Left ventricle myocardium inferior (tissue), 1 donor: ENCODE measurements around the gene SEH1L. TPM values are rescaled to one million over a fixed set of nuclear protein-coding genes. Genes with fewer than 3 reads are reported as not detected.

ENCODE experiments used
- DNase-seq: peaks from one replicate; pipeline ENCODE4 v3.0.0-alpha.2; 2020
- H3K27ac ChIP-seq: fragments of 200-600 bp; replicated peaks from 2 replicates; pipeline ENCODE4 v1.8.0; 2021
- H3K27me3 ChIP-seq: fragments of 200-600 bp; 2 replicates; pipeline ENCODE4 v1.8.0; 2021; ENCODE audit warnings: low read depth
- H3K36me3 ChIP-seq: fragments of 200-600 bp; 2 replicates; pipeline ENCODE4 v1.8.0; 2021
- H3K4me1 ChIP-seq: fragments of 200-600 bp; 2 replicates; pipeline ENCODE4 v1.8.0; 2021
- H3K4me3 ChIP-seq: fragments of 200-600 bp; 2 replicates; pipeline ENCODE4 v1.8.0; 2021; ENCODE audit warnings: mild to moderate bottlenecking, moderate library complexity
- H3K9me3 ChIP-seq: fragments of 200-600 bp; replicated peaks from 2 replicates; pipeline ENCODE4 v1.8.0; 2021
- intact Hi-C: fragments of 100-400 bp; cut with micrococcal nuclease; formaldehyde crosslinking; loops from one replicate; pipeline ENCODE4 v1.11.0; 2022
- total RNA-seq: library from RNA; stranded (reverse); fragmentation: NEBNext Ultra II Directional; extraction: Animal tissue kit (Norgen Biotek cat#: 25700); gene quantifications from one replicate; pipeline ENCODE4 v1.2.1, GENCODE V29; 2021
- TF ChIP-seq, protein P1 (sequence below): fragments of 200-600 bp; IDR thresholded peaks from 2 replicates; pipeline ENCODE4 v1.8.0; 2021; ENCODE audit warnings: antibody characterized with exemption, mild to moderate bottlenecking, borderline replicate concordance
- donor health status: DM: no; HTN: yes; CAD: no; lungs with severe emphysema.

Gene SEH1L
- total RNA-seq, 1 donor from 2014 or later, result 18.1 TPM

DNA sequence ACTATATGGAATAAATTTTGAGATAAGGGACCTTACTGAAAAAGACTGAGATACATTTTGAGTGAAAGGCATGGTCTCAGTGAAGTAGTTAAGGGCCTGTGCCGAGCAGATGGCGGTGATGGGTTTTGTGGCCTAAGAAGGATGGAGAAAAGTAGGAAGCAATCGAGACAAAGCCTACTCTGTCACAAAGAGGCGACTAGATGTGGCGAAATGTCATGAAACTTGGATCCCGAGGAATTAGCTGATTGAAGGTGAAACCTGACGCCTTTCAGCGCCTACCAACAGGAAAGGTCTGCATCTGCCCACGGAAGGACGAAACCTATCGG lies 42.8 kb downstream of the SEH1L start:
- H3K27me3 ChIP-seq, result no peaks in the 10 kb centered on the region
- peak overlapping the region; percentile 94 for H3K27ac ChIP-seq
- TF ChIP-seq, protein P1, sequence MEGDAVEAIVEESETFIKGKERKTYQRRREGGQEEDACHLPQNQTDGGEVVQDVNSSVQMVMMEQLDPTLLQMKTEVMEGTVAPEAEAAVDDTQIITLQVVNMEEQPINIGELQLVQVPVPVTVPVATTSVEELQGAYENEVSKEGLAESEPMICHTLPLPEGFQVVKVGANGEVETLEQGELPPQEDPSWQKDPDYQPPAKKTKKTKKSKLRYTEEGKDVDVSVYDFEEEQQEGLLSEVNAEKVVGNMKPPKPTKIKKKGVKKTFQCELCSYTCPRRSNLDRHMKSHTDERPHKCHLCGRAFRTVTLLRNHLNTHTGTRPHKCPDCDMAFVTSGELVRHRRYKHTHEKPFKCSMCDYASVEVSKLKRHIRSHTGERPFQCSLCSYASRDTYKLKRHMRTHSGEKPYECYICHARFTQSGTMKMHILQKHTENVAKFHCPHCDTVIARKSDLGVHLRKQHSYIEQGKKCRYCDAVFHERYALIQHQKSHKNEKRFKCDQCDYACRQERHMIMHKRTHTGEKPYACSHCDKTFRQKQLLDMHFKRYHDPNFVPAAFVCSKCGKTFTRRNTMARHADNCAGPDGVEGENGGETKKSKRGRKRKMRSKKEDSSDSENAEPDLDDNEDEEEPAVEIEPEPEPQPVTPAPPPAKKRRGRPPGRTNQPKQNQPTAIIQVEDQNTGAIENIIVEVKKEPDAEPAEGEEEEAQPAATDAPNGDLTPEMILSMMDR, result no peak
- intact Hi-C loops, result no loop called here
- DNase-seq, result no peak
- H3K4me3 ChIP-seq, result peak overlapping the region; percentile 91
- no peaks in the 10 kb centered on the region for H3K9me3 ChIP-seq
- no peaks in the 10 kb centered on the region for H3K36me3 ChIP-seq
- peaks cover 33% of the 10 kb centered on the region for H3K4me1 ChIP-seq

DNA sequence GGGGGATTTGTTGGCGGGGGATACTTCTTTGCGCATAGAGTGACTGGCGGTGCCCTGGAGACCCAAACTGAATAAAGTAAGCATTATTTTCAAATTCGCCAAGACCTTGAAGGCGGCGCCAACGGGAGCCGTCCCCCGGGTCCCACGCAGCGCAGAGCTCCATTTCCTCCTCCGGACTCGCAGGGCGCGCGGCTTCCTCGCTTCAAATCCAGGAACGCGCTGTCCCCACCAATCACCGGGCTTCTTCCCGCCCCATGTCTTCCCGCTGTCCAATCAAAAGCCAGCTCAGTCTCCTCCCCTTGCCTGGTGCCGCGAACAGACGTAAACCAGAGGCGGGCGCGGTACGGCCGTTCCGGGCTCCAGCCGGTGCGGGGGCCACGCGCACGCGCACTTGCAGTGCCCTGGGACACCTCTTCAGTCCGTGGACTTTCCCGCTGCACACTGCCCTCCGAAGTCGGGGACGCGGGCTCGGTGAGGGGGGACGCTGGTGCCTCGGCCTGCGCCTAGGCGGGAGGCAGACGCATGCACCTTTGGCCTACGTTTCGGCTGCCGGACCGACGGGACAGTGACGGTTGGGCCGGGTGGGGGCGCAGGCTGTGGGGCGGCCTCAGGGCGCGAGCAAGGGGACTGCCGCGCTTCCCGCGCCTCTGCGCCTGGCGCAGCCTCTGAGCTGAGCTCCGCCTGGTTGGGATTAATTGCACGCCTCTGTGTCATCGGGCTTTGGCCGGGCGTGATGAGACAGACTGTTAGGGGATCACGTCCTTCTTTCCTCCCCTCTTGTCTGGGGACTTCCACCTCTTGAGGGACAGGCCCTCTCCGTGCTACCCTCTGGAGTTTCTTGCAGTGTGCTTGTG lies 43.4 kb downstream of the SEH1L start, which contains the start of gene CEP192:
TSS of gene CEP192 (plus strand) at position 396 of the 854 bp plus-strand sequence. CDS start 8,063 bp downstream, outside the sequence.
- Histone ChIP-seq H3K4me1 (peaks cover 38% of the 10 kb centered on the region), H3K27me3 (no peaks in the 10 kb centered on the region), H3K9me3 (no peaks in the 10 kb centered on the region), H3K36me3 (no peaks in the 10 kb centered on the region), H3K27ac (peak within 1 kb of the TSS; percentile 94), H3K4me3 (peak within 1 kb of the TSS; percentile 91)
- DNase-seq, result peak; percentile 97
- intact Hi-C loops, result no loop called here
- TF ChIP-seq, protein P1, result no peak

DNA sequence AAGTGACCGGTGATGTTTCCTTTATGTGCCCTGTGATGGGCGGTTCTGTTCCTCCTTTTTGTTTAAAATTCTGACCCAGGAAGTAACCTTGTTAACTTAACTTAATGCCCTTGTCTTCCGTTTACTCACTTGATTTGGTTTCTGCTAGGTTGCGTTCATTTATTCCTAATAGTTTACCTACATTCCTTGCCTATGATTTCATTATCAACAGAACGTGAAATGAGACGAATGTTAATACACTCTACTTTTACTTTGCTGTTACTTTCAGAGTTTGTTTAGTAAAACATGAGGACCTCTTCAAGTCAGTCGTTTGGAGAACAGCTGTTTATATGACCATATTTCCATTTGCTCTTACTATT lies 44.0 kb downstream of the SEH1L start:
- no peak for DNase-seq
- H3K27me3 ChIP-seq, result no peaks in the 10 kb centered on the region
- intact Hi-C loops, result no loop called here

GRCh38 chr18:12993439-12993838 lies 45.6 kb downstream of the SEH1L start:
- Histone ChIP-seq H3K36me3 (no peaks in the 10 kb centered on the region), H3K4me3 (no peak overlapping the region), H3K27ac (no peak overlapping the region), H3K9me3 (no peaks in the 10 kb centered on the region), H3K27me3 (no peaks in the 10 kb centered on the region), H3K4me1 (peaks cover 60% of the 10 kb centered on the region)
- intact Hi-C loops, result no loop called here
- no peak for DNase-seq
- TF ChIP-seq, protein P1, result no peak

More for the DNA sequence above, 44.0 kb downstream of the SEH1L start:
- H3K4me3 ChIP-seq, result peak overlapping the region; percentile 91
- TF ChIP-seq, protein P1, result no peak
- no peaks in the 10 kb centered on the region for H3K9me3 ChIP-seq
- peak overlapping the region; percentile 94 for H3K27ac ChIP-seq
- H3K4me1 ChIP-seq, result peaks cover 45% of the 10 kb centered on the region
- H3K36me3 ChIP-seq, result no peaks in the 10 kb centered on the region

GRCh38 chr18:12995424-12995823 lies 47.6 kb downstream of the SEH1L start:
- peaks cover 60% of the 10 kb centered on the region for H3K4me1 ChIP-seq
- no peak overlapping the region for H3K27ac ChIP-seq
- no peaks in the 10 kb centered on the region for H3K27me3 ChIP-seq
- DNase-seq, result no peak
- H3K4me3 ChIP-seq, result no peak overlapping the region
- TF ChIP-seq, protein P1, result no peak
- peaks cover 4% of the 10 kb centered on the region for H3K36me3 ChIP-seq
- no peaks in the 10 kb centered on the region for H3K9me3 ChIP-seq
- intact Hi-C loops, result no loop called here
